CD14-positive monocyte (primary cell): Measurements from ENCODE around the gene MITF. TPM values are rescaled to one million over a fixed set of nuclear protein-coding genes. Genes with fewer than 3 reads are reported as not detected.

Experiments
- DNase-seq, 3 donors: peaks; one replicate each; pipeline ENCODE4 v3.0.0-alpha.2; 2011 to 2022
- H2AFZ ChIP-seq: 2 replicates; pipeline ENCODE4 v1.6.0; 2012; ENCODE audit warnings: mild to moderate bottlenecking, low read depth, low read length, inconsistent platforms; ENCODE audit not compliant: insufficient read depth, poor library complexity, severe bottlenecking
- H3K27ac ChIP-seq, 2 donors: 1 replicate in 1 of 2; 2 replicates in 1 of 2; pipeline ENCODE4 v1.5.1; 2012 to 2013; ENCODE audit warnings: low read length in 2 of 2, control low read depth in 1 of 2, inconsistent platforms in 1 of 2, low read depth in 1 of 2, mild to moderate bottlenecking in 1 of 2
- H3K27me3 ChIP-seq, 2 donors: one replicate each; pipeline versions ENCODE4 v1.6.0 to v1.6.1; 2011 to 2013; ENCODE audit warnings: low read length in 2 of 2; ENCODE audit not compliant: control insufficient read depth in 2 of 2, insufficient read depth in 2 of 2
- H3K36me3 ChIP-seq, 2 donors: replicated peaks in 1 of 2; 1 replicate in 1 of 2; 2 replicates in 1 of 2; pipeline versions ENCODE4 v1.5.1 to v1.6.1; 2012 to 2013; ENCODE audit warnings: low read length in 2 of 2, control low read depth in 1 of 2, inconsistent platforms in 1 of 2, mild to moderate bottlenecking in 1 of 2; ENCODE audit not compliant: insufficient read depth in 2 of 2, control insufficient read depth in 1 of 2
- H3K4me1 ChIP-seq, 2 donors: 1 replicate in 1 of 2; 2 replicates in 1 of 2; pipeline versions ENCODE4 v1.5.1 to v1.6.1; 2012 to 2013; ENCODE audit warnings: low read length in 2 of 2, control low read depth in 1 of 2, inconsistent platforms in 1 of 2, mild to moderate bottlenecking in 1 of 2, moderate library complexity in 1 of 2; ENCODE audit not compliant: insufficient read depth in 2 of 2, control insufficient read depth in 1 of 2
- H3K4me2 ChIP-seq: replicated peaks from 2 replicates; pipeline ENCODE3; 2012; ENCODE audit warnings: low read length, moderate library complexity, mild to moderate bottlenecking; ENCODE audit not compliant: poor library complexity, severe bottlenecking; ENCODE audit errors: extremely low read depth
- H3K4me3 ChIP-seq, 3 experiments: fragments of 200-600 bp in 1 of 3; sonication (generic) in 1 of 3; replicated peaks in 1 of 3; 1 replicate in 2 of 3; 2 replicates in 1 of 3; pipeline ENCODE4 v1.5.1; 2011 to 2013; ENCODE audit warnings: low read length in 3 of 3, mild to moderate bottlenecking in 3 of 3, control low read depth in 2 of 3, low read depth in 2 of 3, inconsistent platforms in 1 of 3, moderate library complexity in 1 of 3
- H3K79me2 ChIP-seq: 2 replicates; pipeline ENCODE4 v1.6.0; 2012; ENCODE audit warnings: mild to moderate bottlenecking, control low read depth, inconsistent platforms, low read length, moderate library complexity; ENCODE audit not compliant: insufficient read depth
- H3K9ac ChIP-seq: 2 replicates; pipeline ENCODE4 v1.6.0; 2017; ENCODE audit warnings: low read length, mild to moderate bottlenecking; ENCODE audit not compliant: insufficient read depth, poor library complexity, severe bottlenecking
- H3K9me3 ChIP-seq, 2 donors: replicated peaks in 1 of 2; 1 replicate in 1 of 2; 2 replicates in 1 of 2; pipeline versions ENCODE4 v1.5.1 to v1.6.1; 2012 to 2013; ENCODE audit warnings: low read length in 2 of 2, control low read depth in 1 of 2; ENCODE audit not compliant: control insufficient read depth in 1 of 2, insufficient read depth in 1 of 2
- H4K20me1 ChIP-seq: 2 replicates; pipeline ENCODE4 v1.6.0; 2012; ENCODE audit warnings: mild to moderate bottlenecking, low read length, control low read depth, moderate library complexity; ENCODE audit not compliant: insufficient read depth
- H3K27ac Mint-ChIP-seq, 7 donors: one replicate each; pipeline ENCODE4 v1.8.0; 2020; ENCODE audit warnings: mild to moderate bottlenecking in 7 of 7, mixed read lengths in 7 of 7, moderate library complexity in 6 of 7, inconsistent platforms in 2 of 7
- H3K27me3 Mint-ChIP-seq, 3 donors: one replicate each; pipeline ENCODE4 v1.8.0; 2021 to 2022; ENCODE audit warnings: low read depth in 3 of 3, mild to moderate bottlenecking in 3 of 3, mixed read lengths in 3 of 3, moderate library complexity in 3 of 3, inconsistent platforms in 1 of 3
- H3K36me3 Mint-ChIP-seq, 2 donors: one replicate each; pipeline ENCODE4 v1.8.0; 2020; ENCODE audit warnings: mixed read lengths in 2 of 2, inconsistent platforms in 1 of 2, mild to moderate bottlenecking in 1 of 2
- H3K4me1 Mint-ChIP-seq: one replicate; pipeline ENCODE4 v1.8.0; 2020; ENCODE audit warnings: mild to moderate bottlenecking, mixed read lengths
- H3K4me3 Mint-ChIP-seq, 2 donors: one replicate each; pipeline ENCODE4 v1.8.0; 2020; ENCODE audit warnings: mild to moderate bottlenecking in 2 of 2, mixed read lengths in 2 of 2, moderate library complexity in 1 of 2
- H3K9me3 Mint-ChIP-seq, 7 donors: one replicate each; pipeline ENCODE4 v1.8.0; 2020 to 2022; ENCODE audit warnings: mixed read lengths in 7 of 7, mild to moderate bottlenecking in 6 of 7, moderate library complexity in 6 of 7, inconsistent platforms in 2 of 7
- CTCF ChIP-seq: fragments of 200-600 bp; IDR thresholded peaks from one replicate; pipeline ENCODE4 v1.8.0; 2022; ENCODE audit warnings: antibody characterized with exemption, mild to moderate bottlenecking
- WGBS: methylation state at CpG from one replicate; pipeline ENCODE4 v1.1.5; 2013; ENCODE audit warnings: missing lambda C conversion rate; ENCODE audit not compliant: insufficient coverage; 5-methylcytosine and 5-hydroxymethylcytosine counted together
- intact Hi-C, 2 donors: fragments of 100-400 bp; cut with micrococcal nuclease; formaldehyde crosslinking; loops; one replicate each; pipeline versions ENCODE4 v1.15.0 to v1.15.1; 2023
- polyA plus RNA-seq, 3 donors: library from polyadenylated mRNA; depleted of rRNA in 1 of 3; unstranded in 2 of 3; stranded (reverse) in 1 of 3; fragments of 300-500 nt in 2 of 3; fragments of >200 nt in 1 of 3; fragmentation: Illumina TruSeq in 2 of 3; gene quantifications; 1 replicate in 2 of 3; 2 replicates in 1 of 3; pipeline ENCODE4 v1.2.3, GENCODE V29; 2012 to 2021

Gene MITF
- polyA plus RNA-seq, 3 donors: 7.0 to 15.1 (median 12.1) TPM

GRCh38 chr3:69959581-69959980 lies 220.3 kb downstream of the MITF start:
- Mint-ChIP-seq H3K9me3 (peaks cover 0 to 3% (median 0%) of the 10 kb centered on the region in 7 donors), H3K27me3 (no peaks in the 10 kb centered on the region), H3K27ac (no peak overlapping the region), H3K4me1 (no peaks in the 10 kb centered on the region), H3K4me3 (no peak overlapping the region), H3K36me3 (peaks cover 26 to 28% of the 10 kb centered on the region in 2 donors)
- Histone ChIP-seq H3K4me3 (no peak overlapping the region), H3K9ac (no peak overlapping the region), H2AFZ (no peak overlapping the region), H3K27me3 (no peaks in the 10 kb centered on the region), H4K20me1 (no peaks in the 10 kb centered on the region), H3K36me3 (peaks cover 25 to 58% of the 10 kb centered on the region in 2 donors), H3K9me3 (no peaks in the 10 kb centered on the region), H3K4me1 (no peaks in the 10 kb centered on the region), H3K79me2 (no peaks in the 10 kb centered on the region), H3K27ac (no peak overlapping the region), H3K4me2 (no peak overlapping the region)
- no peak for DNase-seq
- TF ChIP-seq CTCF: no peak
- intact Hi-C loops: no loop called here
- 80% methylated on average over 1 of the region's 7 CpGs for WGBS

DNA sequence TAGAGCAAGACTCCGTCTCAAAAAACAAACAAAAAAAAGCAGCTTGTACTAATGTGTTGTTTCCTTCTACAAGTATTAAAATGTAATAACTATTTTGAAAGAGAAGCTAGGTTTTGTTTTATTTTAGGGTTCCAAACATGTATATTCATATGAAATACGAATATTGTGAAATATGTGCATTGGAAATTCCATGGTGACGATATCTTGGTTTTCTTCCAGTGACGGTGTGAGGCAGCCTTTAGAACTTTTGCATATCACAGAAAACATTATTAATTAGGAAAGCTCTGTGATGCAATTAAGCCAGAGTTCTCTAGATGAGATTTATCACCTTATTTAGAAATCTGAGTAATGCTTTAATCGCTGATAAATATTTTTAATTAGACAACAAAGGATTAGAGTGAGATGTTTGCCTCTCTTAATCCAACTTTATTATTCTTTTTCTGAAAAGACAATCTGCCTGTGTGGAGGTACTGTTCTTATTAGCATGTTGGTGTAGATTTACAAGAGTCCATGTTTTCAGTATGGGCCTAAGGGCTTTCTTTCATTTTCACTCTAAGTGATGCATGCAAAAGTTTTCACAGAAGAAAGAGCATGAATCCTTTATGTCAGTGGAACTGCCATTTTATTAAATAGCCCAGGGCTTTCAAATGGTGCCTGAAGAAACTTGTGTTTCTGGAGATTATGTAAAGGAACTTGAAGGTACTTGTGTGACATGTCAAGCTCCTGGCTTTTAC lies 222.6 kb downstream of the MITF start:
- intact Hi-C loops: no loop called here
- Histone ChIP-seq H3K9me3 (no peaks in the 10 kb centered on the region), H3K4me1 (no peaks in the 10 kb centered on the region), H3K27me3 (no peaks in the 10 kb centered on the region), H3K36me3 (peaks cover 30 to 64% of the 10 kb centered on the region in 2 donors), H3K4me3 (no peak overlapping the region), H3K27ac (no peak overlapping the region), H4K20me1 (no peaks in the 10 kb centered on the region), H3K9ac (no peak overlapping the region), H3K4me2 (no peak overlapping the region), H3K79me2 (no peaks in the 10 kb centered on the region), H2AFZ (no peak overlapping the region)
- TF ChIP-seq CTCF: no peak
- H3K9me3 Mint-ChIP-seq: peaks cover 0 to 3% (median 0%) of the 10 kb centered on the region in 7 donors
- WGBS: no CpG with 5 or more reads among the region's 5 CpGs
- no peaks in the 10 kb centered on the region for H3K27me3 Mint-ChIP-seq
- no peak overlapping the region for H3K27ac Mint-ChIP-seq
- peak in 1 of 3 donors; percentile 8 for DNase-seq
- H3K4me3 Mint-ChIP-seq: no peak overlapping the region
- no peaks in the 10 kb centered on the region for H3K4me1 Mint-ChIP-seq
- H3K36me3 Mint-ChIP-seq: peaks cover 37 to 40% of the 10 kb centered on the region in 2 donors
